ENCODE results near the gene USP44.
"Not testable (repeated sequence)": the region's sequence is repeated elsewhere in the genome, so short reads cannot be mapped to it uniquely, and the experiment has no call there.

Gene USP44

GRCh38 chr12:95551305-95551704 is at the start of gene USP44:
USP44 (minus strand) TSS chr12:95551476; CDS start chr12:95534256, 17,220 bp downstream.
- no peak for DNase-seq (ENCODE audit: low read depth)

GRCh38 chr12:95600567-95600966 is 49.3 kb upstream of the USP44 start:
- DNase-seq (ENCODE audit: low read depth), result no peak

GRCh38 chr12:95599880-95600279 is 48.6 kb upstream of the USP44 start:
- no peak for DNase-seq (ENCODE audit: low read depth)

- DNase-seq (ENCODE audit: low read depth), result no peak
Observed at GRCh38 chr12:95594136-95594535, 42.9 kb upstream of the USP44 start.

- DNase-seq (ENCODE audit: low read depth), result no peak
Observed at GRCh38 chr12:95593266-95593871, 42.1 kb upstream of the USP44 start.

- DNase-seq (ENCODE audit: low read depth), result no peak
Observed at GRCh38 chr12:95591731-95592130, 40.5 kb upstream of the USP44 start.

GRCh38 chr12:95590775-95591174 is 39.5 kb upstream of the USP44 start:
- no peak for DNase-seq (ENCODE audit: low read depth)

- no peak for DNase-seq (ENCODE audit: low read depth)
Observed at GRCh38 chr12:95583933-95584332, 32.7 kb upstream of the USP44 start.

- no peak for DNase-seq (ENCODE audit: low read depth)
Observed at GRCh38 chr12:95582230-95583058, 31.2 kb upstream of the USP44 start.

GRCh38 chr12:95577820-95578219 is 26.5 kb upstream of the USP44 start:
- no peak for DNase-seq (ENCODE audit: low read depth)

GRCh38 chr12:95574799-95575452 is 23.6 kb upstream of the USP44 start:
- DNase-seq (ENCODE audit: low read depth), result no peak

- no peak for DNase-seq (ENCODE audit: low read depth)
Observed at GRCh38 chr12:95573951-95574576, 22.8 kb upstream of the USP44 start.

- DNase-seq (ENCODE audit: low read depth), result no peak
Observed at GRCh38 chr12:95571369-95571768, 20.1 kb upstream of the USP44 start.

- DNase-seq (ENCODE audit: low read depth), result not testable (repeated sequence)
Observed at GRCh38 chr12:95568045-95568444, 16.8 kb upstream of the USP44 start.

- no peak for DNase-seq (ENCODE audit: low read depth)
Observed at GRCh38 chr12:95557625-95558024, 6.3 kb upstream of the USP44 start.

GRCh38 chr12:95554532-95555071 is 3.3 kb upstream of the USP44 start:
- DNase-seq (ENCODE audit: low read depth), result no peak

GRCh38 chr12:95553197-95553943 is 2.1 kb upstream of the USP44 start:
- DNase-seq (ENCODE audit: low read depth), result no peak

GRCh38 chr12:95551913-95552516 is 739 bp upstream of the USP44 start:
- DNase-seq (ENCODE audit: low read depth), result no peak

- no peak for DNase-seq (ENCODE audit: low read depth)
Observed at GRCh38 chr12:95549392-95550084, 1.7 kb downstream of the USP44 start.
